Stimulated activated CD8-positive, alpha-beta memory T cell treated with anti-CD3 and anti-CD28 coated beads, Interleukin-2, amount 100 ng/mL, for 1 hour (primary cell): ENCODE data around the gene TRABD2B.

Source experiments
- DNase-seq, 2 donors: peaks; one replicate each; pipeline ENCODE4 v3.0.0-alpha.2; 2020; ENCODE audit warnings: low read depth in 2 of 2

TRABD2B gene

GRCh38 chr1:47992720-47993415, 4.3 kb downstream of the TRABD2B start:
- DNase-seq = no peak

- DNase-seq = no peak
Measured at GRCh38 chr1:47991673-47992072, 5.5 kb downstream of the TRABD2B start.

GRCh38 chr1:47991187-47991586, 6.0 kb downstream of the TRABD2B start:
- DNase-seq = no peak

- DNase-seq = no peak
Measured at GRCh38 chr1:47990286-47990685, 6.9 kb downstream of the TRABD2B start.

GRCh38 chr1:47987601-47988000, 9.6 kb downstream of the TRABD2B start:
- no peak for DNase-seq

DNA sequence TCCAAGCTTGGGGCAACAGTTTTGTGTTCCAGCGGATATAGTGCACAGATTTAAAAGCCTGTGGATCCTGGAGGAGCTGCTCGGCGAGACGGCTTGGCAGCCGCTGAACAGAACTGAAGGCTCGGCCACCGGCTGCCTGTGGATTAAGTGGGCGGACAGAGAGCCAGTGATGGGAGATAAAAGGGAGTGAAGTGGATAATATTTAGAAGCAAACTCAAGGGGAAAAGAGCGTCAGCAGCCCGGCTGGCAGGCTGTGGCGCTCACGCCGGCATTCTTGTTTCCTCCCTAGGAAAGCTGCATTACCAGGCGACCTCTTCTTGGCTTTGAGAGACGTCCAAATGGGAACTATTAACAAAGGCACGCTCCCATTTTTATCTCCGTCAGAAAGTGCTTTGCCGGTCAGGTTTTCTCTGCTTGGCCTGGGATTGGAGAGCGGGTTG, 10.4 kb downstream of the TRABD2B start:
- DNase-seq = no peak

GRCh38 chr1:47985018-47985417, 12.2 kb downstream of the TRABD2B start:
- DNase-seq = no peak

GRCh38 chr1:47984175-47984789, 12.9 kb downstream of the TRABD2B start:
- DNase-seq = no peak

GRCh38 chr1:47983691-47984090, 13.5 kb downstream of the TRABD2B start:
- DNase-seq = no peak

GRCh38 chr1:47981667-47982350, 15.4 kb downstream of the TRABD2B start:
- DNase-seq = no peak

GRCh38 chr1:47980501-47980900, 16.7 kb downstream of the TRABD2B start:
- DNase-seq = no peak

DNA sequence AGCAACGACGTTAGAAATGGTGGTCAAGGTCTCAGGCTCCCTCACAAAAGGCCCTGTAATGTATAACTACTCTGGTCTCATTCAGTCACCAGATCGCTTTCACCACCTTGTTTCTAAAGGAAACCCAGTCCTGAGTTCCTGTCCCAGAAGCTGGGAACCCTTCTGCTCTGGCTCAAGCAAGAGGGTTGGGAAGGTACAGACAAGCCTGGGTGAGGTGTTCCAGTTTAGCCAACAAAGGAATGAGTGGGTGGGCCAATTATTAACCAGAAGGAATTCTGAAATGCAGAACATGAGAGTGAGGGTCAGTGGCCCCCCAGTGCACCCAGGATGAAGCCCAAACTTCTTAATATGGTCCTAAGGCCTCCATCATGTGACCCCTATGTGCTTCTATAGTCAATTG, 17.5 kb downstream of the TRABD2B start:
- DNase-seq = no peak

GRCh38 chr1:47978486-47978885, 18.7 kb downstream of the TRABD2B start:
- DNase-seq = no peak

GRCh38 chr1:47976728-47977127, 20.5 kb downstream of the TRABD2B start:
- DNase-seq = no peak

GRCh38 chr1:47976267-47976666, 20.9 kb downstream of the TRABD2B start:
- DNase-seq = no peak

- DNase-seq = no peak
Measured at GRCh38 chr1:47975302-47975921, 21.8 kb downstream of the TRABD2B start.

DNA sequence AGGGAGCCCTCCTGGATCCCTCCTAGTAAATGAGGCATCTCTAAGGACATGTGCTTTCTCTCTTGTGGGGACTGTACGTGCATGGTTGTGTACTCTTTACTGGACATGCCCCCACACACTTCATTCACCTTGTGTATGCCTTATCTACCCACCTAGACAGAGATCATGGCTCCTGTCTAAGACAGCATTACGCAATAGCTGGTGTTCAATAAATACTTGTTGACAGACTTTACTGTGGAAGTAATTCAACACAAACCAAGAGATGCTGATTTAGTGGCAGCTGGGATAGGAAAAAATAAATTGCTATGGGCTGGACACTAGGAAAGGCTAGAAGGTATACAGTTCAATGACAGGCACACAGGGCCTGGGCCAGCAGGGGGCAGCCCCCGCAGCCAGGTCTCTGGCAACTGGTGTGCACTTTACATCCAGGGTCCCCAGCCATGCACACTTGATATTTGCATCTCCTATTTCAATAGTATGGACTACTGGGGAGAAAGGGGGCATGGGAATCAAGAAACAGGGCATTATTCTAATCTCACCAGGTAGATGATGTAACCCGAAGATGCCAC, 24.2 kb downstream of the TRABD2B start:
- no peak for DNase-seq

DNA sequence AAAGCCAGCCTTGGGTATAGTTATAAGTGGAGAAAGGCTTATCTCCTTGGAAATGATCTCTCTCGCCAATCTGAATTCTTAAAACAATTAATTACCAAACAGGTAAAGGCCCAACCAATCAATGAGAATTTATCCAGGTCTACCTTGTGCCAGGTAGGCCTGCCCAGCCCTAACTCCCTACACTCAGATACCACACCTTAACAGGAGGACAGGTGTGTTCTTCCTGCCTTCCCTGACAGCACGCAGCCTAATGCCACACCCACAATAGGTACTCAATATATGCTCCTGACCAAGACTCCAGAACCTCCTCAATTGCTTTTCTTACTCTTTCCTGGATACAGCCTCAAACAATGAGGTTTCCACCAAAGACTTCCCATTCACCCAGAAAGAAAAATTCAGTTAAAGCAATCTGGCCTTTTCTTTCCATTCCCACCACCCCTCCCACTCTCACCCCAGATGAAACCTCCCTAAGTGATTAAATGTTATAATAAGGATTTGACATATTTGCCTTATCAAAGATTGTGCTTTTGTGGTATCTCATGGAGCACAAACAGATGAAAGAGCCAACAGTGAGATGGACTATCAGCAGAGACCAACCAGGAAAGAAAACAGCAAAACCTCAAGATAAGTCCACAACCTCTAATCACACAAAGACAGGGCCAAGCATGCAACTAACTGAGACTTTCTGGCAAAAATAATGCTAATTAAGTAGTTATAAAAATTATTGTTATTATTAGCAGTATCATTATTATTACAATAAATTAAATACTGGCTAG, 25.6 kb downstream of the TRABD2B start:
- DNase-seq = no peak

DNA sequence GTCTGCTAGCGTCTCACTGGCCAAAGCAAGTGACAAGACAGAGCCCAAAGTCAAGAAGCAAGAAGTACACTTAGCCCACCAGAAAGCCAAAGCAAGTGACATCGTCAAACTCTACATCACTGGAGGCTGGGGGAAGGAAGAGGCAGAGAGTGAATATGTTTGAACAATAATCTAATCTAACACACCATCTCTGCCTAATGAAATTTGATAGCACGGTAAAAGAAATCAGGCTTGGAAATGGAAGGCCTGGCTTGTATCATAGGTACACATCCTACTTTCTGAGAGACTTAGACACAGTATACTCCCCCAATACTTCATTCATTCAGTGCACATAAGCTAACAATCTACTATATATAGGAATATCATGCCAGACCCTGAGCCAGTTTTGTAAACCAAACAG, 26.3 kb downstream of the TRABD2B start:
- no peak for DNase-seq

GRCh38 chr1:47969478-47969877, 27.7 kb downstream of the TRABD2B start:
- no peak for DNase-seq

GRCh38 chr1:47968556-47968888, 28.7 kb downstream of the TRABD2B start:
- DNase-seq = no peak
